HCT116 (cell line): ENCODE data around the gene BORCS5. TPM values are rescaled to one million over a fixed set of nuclear protein-coding genes. Genes with fewer than 3 reads are reported as not detected.
A peak's percentile ranks its signal among the peaks of the same experiment; 100 is the strongest.

Experiments
- ATAC-seq: fragments of 200-7000 bp; cut with Tn5 transposase; 2 replicates; pipeline ENCODE4 v1.9.1; 2020; ENCODE audit warnings: mild to moderate bottlenecking, moderate library complexity
- BruUV-seq: library from RNA; stranded (reverse); fragments of 400-500 nt; replicated peaks from 2 replicates; lab custom pipeline; 2021; lab: Mats Ljungman, UMichigan
- CTCF ChIA-PET: fragments of 300-600 bp; sonication (Branson Sonifier 250); formaldehyde crosslinking; loops from one replicate; lab custom pipeline; 2021; ENCODE audit warnings: antibody characterized with exemption; lab: Charles Lee
- POLR2A ChIA-PET: fragments of 300-600, 350-600 bp; sonication (Branson Sonifier 250); formaldehyde crosslinking; loops from one replicate; lab custom pipeline; 2021; ENCODE audit warnings: antibody characterized with exemption; lab: Charles Lee
- RAD21 ChIA-PET, 2 experiments: fragments of 300-600 bp; sonication (Branson Sonifier 250); formaldehyde crosslinking; loops; one replicate each; lab custom pipeline; 2023; ENCODE audit warnings: low total read pairs in 2 of 2; ENCODE audit not compliant: uncharacterized antibody in 2 of 2, unreplicated experiment in 2 of 2, low non-redundant PET in 1 of 2; lab: Charles Lee
- DNase-seq: peaks from one replicate; pipeline ENCODE4 v3.0.0-alpha.2; 2010; ENCODE audit warnings: low read depth, low spot score
- H2AFZ ChIP-seq: fragments of 200-600 bp; shearing (Covaris generic), sonication (generic); 2 replicates; pipeline ENCODE4 v1.6.1; 2017; ENCODE audit warnings: low read depth, mixed run types, mixed read lengths, antibody characterized with exemption, low read length; ENCODE audit not compliant: poor library complexity, severe bottlenecking
- H3K27ac ChIP-seq: 2 replicates; pipeline ENCODE4 v1.5.1; 2012; ENCODE audit warnings: low read depth, low read length
- H3K27me3 ChIP-seq: fragments of 200-600 bp; sonication (generic); 2 replicates; pipeline ENCODE4 v1.6.1; 2016; ENCODE audit warnings: mixed run types, low read length, mixed read lengths; ENCODE audit not compliant: insufficient read depth
- H3K36me3 ChIP-seq, 2 experiments: fragments of 200-500 bp in 1 of 2; fragments of 200-600 bp in 1 of 2; sonication (Bioruptor generic) in 1 of 2; sonication (generic) in 1 of 2; 2 replicates each; pipeline versions ENCODE4 v1.5.1 to v1.6.1; 2014 to 2016; ENCODE audit warnings: low read length in 2 of 2, inconsistent platforms in 1 of 2, mixed read lengths in 1 of 2, mixed run types in 1 of 2; ENCODE audit not compliant: insufficient read depth in 2 of 2, control insufficient read depth in 1 of 2
- H3K4me1 ChIP-seq, 2 experiments: fragments of 200-600 bp in 1 of 2; sonication (generic) in 1 of 2; 2 replicates each; pipeline versions ENCODE4 v1.5.1 to v1.6.1; 2012 to 2017; ENCODE audit warnings: low read length in 2 of 2, inconsistent platforms in 1 of 2, mild to moderate bottlenecking in 1 of 2, mixed read lengths in 1 of 2, mixed run types in 1 of 2, moderate library complexity in 1 of 2; ENCODE audit not compliant: insufficient read depth in 2 of 2, control insufficient read depth in 1 of 2
- H3K4me2 ChIP-seq: fragments of 200-600 bp; sonication (generic); 2 replicates; pipeline ENCODE4 v1.6.1; 2017; ENCODE audit warnings: mixed run types, low read length, mixed read lengths
- H3K4me3 ChIP-seq, 2 experiments: fragments of 200-600 bp in 1 of 2; sonication (generic) in 1 of 2; replicated peaks in 1 of 2; 2 replicates each; pipeline ENCODE4 v1.5.1; 2011 to 2016; ENCODE audit warnings: low read length in 2 of 2, control low read depth in 1 of 2, low read depth in 1 of 2, mild to moderate bottlenecking in 1 of 2, mixed read lengths in 1 of 2, mixed run types in 1 of 2
- H3K79me2 ChIP-seq: fragments of 200-600 bp; sonication (generic); 2 replicates; pipeline ENCODE4 v1.6.1; 2017; ENCODE audit warnings: mild to moderate bottlenecking, mixed run types, low read length, moderate library complexity, mixed read lengths; ENCODE audit not compliant: insufficient read depth
- H3K9ac ChIP-seq: fragments of 200-600 bp; sonication (generic); 2 replicates; pipeline ENCODE4 v1.6.1; 2016; ENCODE audit warnings: low read length, mixed read lengths
- H3K9me2 ChIP-seq: fragments of 200-600 bp; sonication (generic), shearing (Covaris generic); 2 replicates; pipeline ENCODE4 v1.6.1; 2017; ENCODE audit warnings: mixed run types, mild to moderate bottlenecking, moderate library complexity; ENCODE audit not compliant: insufficient read depth
- H3K9me3 ChIP-seq, 2 experiments: fragments of 200-500 bp in 1 of 2; fragments of 200-600 bp in 1 of 2; sonication (Bioruptor generic) in 1 of 2; sonication (generic) in 1 of 2; 2 replicates each; pipeline ENCODE4 v1.6.1; 2014 to 2017; ENCODE audit warnings: low read length in 2 of 2, mixed read lengths in 2 of 2, inconsistent platforms in 1 of 2, low read depth in 1 of 2, mild to moderate bottlenecking in 1 of 2, mixed run types in 1 of 2, moderate library complexity in 1 of 2; ENCODE audit not compliant: control insufficient read depth in 1 of 2, insufficient read depth in 1 of 2
- H4K20me1 ChIP-seq: fragments of 200-600 bp; sonication (generic), shearing (Covaris generic); 2 replicates; pipeline ENCODE4 v1.6.1; 2017; ENCODE audit warnings: mixed run types, mild to moderate bottlenecking, moderate library complexity; ENCODE audit not compliant: insufficient read depth
- CEBPB ChIP-seq: IDR thresholded peaks from 2 replicates; pipeline ENCODE4 v1.6.1; 2012; ENCODE audit warnings: low read depth
- EGR1 ChIP-seq: IDR thresholded peaks from 2 replicates; pipeline ENCODE4 v1.6.1; 2012; ENCODE audit warnings: low read depth
- POLR2A ChIP-seq: IDR thresholded peaks from 2 replicates; pipeline ENCODE4 v1.7.0; 2011; ENCODE audit warnings: borderline replicate concordance; ENCODE audit not compliant: insufficient read depth, insufficient read length; ENCODE audit errors: extremely low read depth
- RAD21 ChIP-seq: IDR thresholded peaks from 2 replicates; pipeline ENCODE4 v1.6.1; 2012; ENCODE audit warnings: low read depth, mild to moderate bottlenecking
- REST ChIP-seq: IDR thresholded peaks from 2 replicates; pipeline ENCODE4 v1.6.1; 2012; ENCODE audit warnings: low read depth
- SIN3A ChIP-seq: IDR thresholded peaks from 2 replicates; pipeline ENCODE4 v1.6.1; 2012; ENCODE audit warnings: low read depth
- SRF ChIP-seq: IDR thresholded peaks from 2 replicates; pipeline ENCODE4 v1.6.1; 2012; ENCODE audit warnings: low read depth
- TCF7L2 ChIP-seq: IDR thresholded peaks from 2 replicates; pipeline ENCODE4 v1.7.0; 2011; ENCODE audit warnings: borderline replicate concordance, inconsistent platforms; ENCODE audit not compliant: insufficient read depth, insufficient read length; ENCODE audit errors: extremely low read depth
- ZFX ChIP-seq: fragments of 450-650 bp; IDR thresholded peaks from 2 replicates; pipeline ENCODE4 v1.6.1; 2017
- ZNF274 ChIP-seq: fragments of 200-500 bp; sonication (Bioruptor generic); IDR thresholded peaks from 2 replicates; pipeline ENCODE4 v1.6.1; 2014; ENCODE audit warnings: mild to moderate bottlenecking, low read depth, low read length, inconsistent platforms
- intact Hi-C: fragments of 100-400 bp; cut with micrococcal nuclease; formaldehyde crosslinking; loops from 2 replicates; pipeline ENCODE4 v1.10.0; 2022
- total RNA-seq: library from RNA; stranded (reverse); gene quantifications from one replicate; pipeline ENCODE4 v1.2.1, GENCODE V29; 2021; ENCODE audit not compliant: unreplicated experiment
- TF ChIP-seq, protein P1 (sequence below): IDR thresholded peaks from 2 replicates; pipeline ENCODE4 v1.6.1; 2012

Gene BORCS5
- total RNA-seq, 1 experiment from 2014 or later, result 8.7 TPM

DNA sequence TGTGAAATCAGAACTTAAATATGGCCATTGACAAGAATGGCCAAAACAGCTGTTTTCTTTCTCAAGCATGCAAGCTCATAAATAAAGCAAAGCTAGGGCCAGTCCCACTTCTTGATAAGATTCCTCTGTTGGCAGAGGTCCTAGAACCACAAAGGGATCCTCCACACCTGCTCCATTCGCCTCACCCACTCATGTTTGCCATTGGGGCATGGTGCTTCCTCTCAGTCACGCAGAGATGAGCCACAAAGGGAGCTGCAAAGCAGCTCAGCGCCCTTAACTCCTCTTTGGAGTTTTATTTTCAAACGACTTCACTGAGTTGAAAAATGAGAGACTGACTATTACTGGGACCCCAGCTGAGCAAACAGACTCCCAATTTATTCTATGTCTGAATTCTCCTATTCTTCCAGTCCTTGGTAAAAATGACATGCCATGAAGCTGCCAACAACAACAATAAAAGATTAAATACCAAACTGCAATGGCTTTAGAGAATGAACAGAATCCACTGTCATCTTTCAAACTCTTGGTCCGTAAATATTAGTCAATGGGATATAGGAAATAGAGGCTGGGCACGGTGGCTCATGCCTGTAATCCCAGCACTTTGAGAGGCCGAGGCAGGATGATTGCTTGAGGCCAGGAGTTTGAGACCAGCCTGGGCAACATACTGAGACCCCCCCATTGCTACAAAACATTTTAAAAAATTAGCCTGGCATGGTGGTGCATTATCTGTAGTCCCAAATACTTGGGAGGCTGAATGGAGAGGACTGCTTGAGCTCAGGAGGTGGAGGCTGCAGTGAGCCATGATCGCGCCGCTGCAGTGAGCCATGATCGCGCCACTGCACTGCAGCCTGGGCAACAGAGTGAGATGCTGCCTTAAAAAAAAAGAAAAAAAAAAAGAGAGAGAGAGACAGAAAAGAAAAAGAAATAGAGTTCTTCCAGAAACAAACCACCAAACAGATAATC is 23.2 kb upstream of the BORCS5 start:
- Histone ChIP-seq H3K27me3 (no peaks in the 10 kb centered on the region), H3K4me3 (no peak overlapping the region), H3K79me2 (no peaks in the 10 kb centered on the region), H3K36me3 (no peaks in the 10 kb centered on the region), H3K9me2 (no peaks in the 10 kb centered on the region), H3K9ac (no peak overlapping the region), H2AFZ (peak overlapping the region; percentile 92), H4K20me1 (no peaks in the 10 kb centered on the region), H3K4me2 (peak overlapping the region; percentile 48; the same call in 1 of the 2 replicates), H3K27ac (no peak overlapping the region), H3K9me3 (no peaks in the 10 kb centered on the region), H3K4me1 (peaks cover 0 to 14% of the 10 kb centered on the region in 2 experiments; a peak in 1 of 4 replicates)
- intact Hi-C loops, result loop anchor here (1.0 to 5.0 kb wide), 2 partner anchors 252 to 751 kb away; no protein-coding TSS in a partner anchor
- ChIA-PET CTCF (interaction anchor here (1.2 to 2.0 kb wide), 4 partner anchors 9 to 754 kb away, joined by 3 to 6 read pairs (median 4); no protein-coding TSS in a partner anchor), RAD21 (interaction anchor here in 1 of 2 experiments (0.7 kb wide), 1 partner anchor 248 kb away, joined by 4 read pairs; no protein-coding TSS in a partner anchor), POLR2A (interaction anchor here (0.5 to 1.1 kb wide), 2 partner anchors 16 to 23 kb away, joined by 3 to 4 read pairs; partner anchors contain the start of gene BORCS5)
- no peak for TF ChIP-seq CEBPB
- TF ChIP-seq EGR1, result no peak
- no peak for TF ChIP-seq SIN3A
- no peak for DNase-seq
- no peak for ATAC-seq
- BruUV-seq, result no TSS peak

DNA sequence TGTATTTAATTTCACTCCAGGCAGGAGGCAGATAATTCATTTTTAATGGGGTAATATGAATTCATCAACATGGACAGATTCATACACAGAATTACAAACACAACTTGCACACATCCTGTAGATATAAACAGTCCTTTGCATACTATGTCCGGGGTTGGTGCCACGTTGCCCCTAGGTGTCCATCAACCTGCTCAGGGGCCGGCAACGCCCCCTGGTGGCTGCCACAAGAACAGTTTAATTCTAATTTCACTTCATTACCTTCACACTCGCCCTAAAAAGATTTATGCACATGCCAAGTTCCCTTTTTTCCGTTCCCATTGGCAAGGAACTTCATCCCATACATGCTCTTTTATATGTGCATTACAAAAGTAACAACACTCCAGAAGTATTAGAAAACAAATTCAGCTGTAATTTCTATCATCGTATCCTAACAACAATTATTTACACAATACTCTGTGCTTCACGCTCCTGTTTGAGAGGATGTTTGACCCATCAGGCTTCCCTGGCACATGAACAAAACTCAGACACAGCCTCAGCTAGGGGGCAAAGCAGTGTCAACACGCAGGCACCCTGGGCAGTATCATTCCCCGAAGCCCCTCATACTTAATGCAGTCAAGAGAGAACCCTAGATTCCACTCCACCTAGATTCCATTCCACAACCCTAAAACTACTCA is 22.4 kb upstream of the BORCS5 start:
- peak overlapping the region; percentile 92 for H2AFZ ChIP-seq
- TF ChIP-seq, protein P1, sequence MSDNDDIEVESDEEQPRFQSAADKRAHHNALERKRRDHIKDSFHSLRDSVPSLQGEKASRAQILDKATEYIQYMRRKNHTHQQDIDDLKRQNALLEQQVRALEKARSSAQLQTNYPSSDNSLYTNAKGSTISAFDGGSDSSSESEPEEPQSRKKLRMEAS, result 0 out of 2 replicates have a peak, but pooled peaks have one; percentile 20
- no peak for TF ChIP-seq SRF
- no peak for TF ChIP-seq TCF7L2
- TF ChIP-seq ZNF274, result no peak
- no peak for TF ChIP-seq POLR2A
- no peak for TF ChIP-seq CEBPB
- TF ChIP-seq REST, result no peak
- peak; percentile 69 for TF ChIP-seq RAD21
- no peak for TF ChIP-seq ZFX
- no peak for TF ChIP-seq EGR1

More for the DNA sequence above, 22.4 kb upstream of the BORCS5 start:
- no peak overlapping the region for H3K4me3 ChIP-seq
- H3K4me2 ChIP-seq, result peak overlapping the region; percentile 48
- BruUV-seq, result no TSS peak
- no peaks in the 10 kb centered on the region for H3K27me3 ChIP-seq
- CTCF ChIA-PET, result interaction anchor here (1.1 to 2.0 kb wide), 2 partner anchors 253 kb away, joined by 5 to 6 read pairs; no protein-coding TSS in a partner anchor
- RAD21 ChIA-PET, result interaction anchor here in 1 of 2 experiments (0.7 kb wide), 1 partner anchor 249 kb away, joined by 4 read pairs; no protein-coding TSS in a partner anchor
- DNase-seq, result peak; percentile 47
- H3K9me3 ChIP-seq, result no peaks in the 10 kb centered on the region
- intact Hi-C loops, result loop anchor here (1.0 to 5.0 kb wide), 2 partner anchors 253 to 752 kb away; no protein-coding TSS in a partner anchor
- no peak overlapping the region for H3K9ac ChIP-seq
- no peak overlapping the region for H3K27ac ChIP-seq
- no peaks in the 10 kb centered on the region for H3K9me2 ChIP-seq
- H3K36me3 ChIP-seq, result no peaks in the 10 kb centered on the region
- peak; percentile 94 for ATAC-seq
- POLR2A ChIA-PET, result interaction anchor here (0.6 to 1.1 kb wide), 2 partner anchors 22 to 391 kb away, joined by 3 to 4 read pairs; partner anchors contain the start of gene BORCS5
- H3K79me2 ChIP-seq, result no peaks in the 10 kb centered on the region
- no peaks in the 10 kb centered on the region for H4K20me1 ChIP-seq
- peaks cover 0 to 14% of the 10 kb centered on the region in 2 experiments; a peak in 1 of 4 replicates for H3K4me1 ChIP-seq
